SU-DHL-6 (cell line): ENCODE data around the gene ZFYVE9.
"Not testable (repeated sequence)": the region's sequence is repeated elsewhere in the genome, so short reads cannot be mapped to it uniquely, and the experiment has no call there.

Experiments
- EZH2phosphoT487 ChIP-seq: fragments of 200-600 bp; sonication (generic), shearing (Covaris generic); conservative IDR thresholded peaks from 2 replicates; pipeline ENCODE4 v1.6.1; 2018; ENCODE audit warnings: mild to moderate bottlenecking, antibody characterized with exemption, low read length, moderate library complexity, mixed read lengths
- TF ChIP-seq, protein P1 (sequence below): fragments of 200-600 bp; sonication (generic); IDR thresholded peaks from one replicate; pipeline ENCODE4 v1.5.1; 2017; ENCODE audit warnings: antibody characterized with exemption, mild to moderate bottlenecking, low read length, moderate library complexity; ENCODE audit not compliant: insufficient read depth, poor library complexity, severe bottlenecking

DNA sequence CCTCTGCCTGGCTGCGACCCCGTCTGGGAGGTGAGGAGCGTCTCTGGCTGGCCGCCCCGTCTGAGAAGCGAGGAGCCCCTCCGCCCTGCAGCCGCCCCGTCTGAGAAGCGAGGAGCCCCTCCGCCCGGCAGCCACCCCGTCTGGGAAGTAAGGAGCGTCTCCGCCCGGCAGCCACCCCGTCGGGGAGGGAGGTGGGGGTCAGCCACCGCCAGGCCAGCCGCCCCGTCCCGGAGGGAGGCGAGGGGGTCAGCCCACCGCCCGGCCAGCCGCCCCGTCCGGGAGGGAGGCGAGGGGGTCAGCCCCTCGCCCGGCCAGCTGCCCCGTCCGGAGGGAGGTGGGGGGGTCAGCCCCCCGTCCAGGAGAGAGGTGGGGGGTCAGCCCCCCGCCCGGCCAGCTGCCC, 39.9 kb downstream of the ZFYVE9 start:
- TF ChIP-seq, protein P1, sequence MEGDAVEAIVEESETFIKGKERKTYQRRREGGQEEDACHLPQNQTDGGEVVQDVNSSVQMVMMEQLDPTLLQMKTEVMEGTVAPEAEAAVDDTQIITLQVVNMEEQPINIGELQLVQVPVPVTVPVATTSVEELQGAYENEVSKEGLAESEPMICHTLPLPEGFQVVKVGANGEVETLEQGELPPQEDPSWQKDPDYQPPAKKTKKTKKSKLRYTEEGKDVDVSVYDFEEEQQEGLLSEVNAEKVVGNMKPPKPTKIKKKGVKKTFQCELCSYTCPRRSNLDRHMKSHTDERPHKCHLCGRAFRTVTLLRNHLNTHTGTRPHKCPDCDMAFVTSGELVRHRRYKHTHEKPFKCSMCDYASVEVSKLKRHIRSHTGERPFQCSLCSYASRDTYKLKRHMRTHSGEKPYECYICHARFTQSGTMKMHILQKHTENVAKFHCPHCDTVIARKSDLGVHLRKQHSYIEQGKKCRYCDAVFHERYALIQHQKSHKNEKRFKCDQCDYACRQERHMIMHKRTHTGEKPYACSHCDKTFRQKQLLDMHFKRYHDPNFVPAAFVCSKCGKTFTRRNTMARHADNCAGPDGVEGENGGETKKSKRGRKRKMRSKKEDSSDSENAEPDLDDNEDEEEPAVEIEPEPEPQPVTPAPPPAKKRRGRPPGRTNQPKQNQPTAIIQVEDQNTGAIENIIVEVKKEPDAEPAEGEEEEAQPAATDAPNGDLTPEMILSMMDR, result not testable (repeated sequence)
- TF ChIP-seq EZH2phosphoT487, result not testable (repeated sequence)
